Gastroesophageal sphincter (tissue), 4 donors: ENCODE data around the gene GNGT1. TPM values are rescaled to one million over a fixed set of nuclear protein-coding genes. Genes with fewer than 3 reads are reported as not detected.
A peak's percentile ranks its signal among the peaks of the same experiment; 100 is the strongest.

Experiments
- ATAC-seq: fragments of 150-250 bp; one replicate; pipeline ENCODE4 v1.9.1; 2016; ENCODE audit warnings: mild to moderate bottlenecking, moderate library complexity
- H3K27ac ChIP-seq, 4 donors: fragments of 200-600 bp; sonication (generic) in 3 of 4; 1 replicate in 3 of 4; 2 replicates in 1 of 4; pipeline ENCODE4 v1.5.1; 2016 to 2019
- H3K27me3 ChIP-seq: fragments of 200-600 bp; sonication (generic); one replicate; pipeline ENCODE4 v1.5.1; 2019
- H3K36me3 ChIP-seq, 2 donors: fragments of 200-600 bp; sonication (generic); one replicate each; pipeline ENCODE4 v1.5.1; 2019; ENCODE audit warnings: control low read depth in 1 of 2
- H3K4me1 ChIP-seq, 3 donors: fragments of 200-600 bp; sonication (generic); 1 replicate in 2 of 3; 2 replicates in 1 of 3; pipeline ENCODE4 v1.5.1; 2016 to 2019; ENCODE audit warnings: control low read depth in 2 of 3
- H3K4me3 ChIP-seq, 2 donors: fragments of 200-600 bp; sonication (generic); one replicate each; pipeline ENCODE4 v1.5.1; 2019; ENCODE audit warnings: mild to moderate bottlenecking in 1 of 2, moderate library complexity in 1 of 2
- H3K9me3 ChIP-seq, 3 donors: fragments of 200-600 bp; sonication (generic); one replicate each; pipeline ENCODE4 v1.5.1; 2017 to 2019; ENCODE audit warnings: control low read depth in 2 of 3
- CTCF ChIP-seq, 4 experiments: fragments of 200-600 bp in 2 of 4; fragments of 450-650 bp in 2 of 4; sonication (generic) in 1 of 4; IDR thresholded peaks; one replicate each; pipeline ENCODE4 v1.5.1; 2017 to 2019; ENCODE audit warnings: antibody characterized with exemption in 4 of 4, mild to moderate bottlenecking in 2 of 4, moderate library complexity in 2 of 4
- EP300 ChIP-seq: sonication (generic); formaldehyde crosslinking; IDR thresholded peaks from one replicate; pipeline ENCODE4 v1.6.1; 2017; ENCODE audit warnings: antibody characterized with exemption, mild to moderate bottlenecking
- POLR2A ChIP-seq, 2 donors: fragments of 450-650 bp; IDR thresholded peaks; one replicate each; pipeline ENCODE4 v1.6.1; 2017; ENCODE audit warnings: antibody characterized with exemption in 2 of 2, mild to moderate bottlenecking in 2 of 2, moderate library complexity in 1 of 2
- POLR2AphosphoS5 ChIP-seq: sonication (generic); formaldehyde crosslinking; IDR thresholded peaks from one replicate; pipeline ENCODE4 v1.6.1; 2017; ENCODE audit warnings: antibody characterized with exemption
- WGBS, 2 donors: methylation state at CpG; one replicate each; pipeline ENCODE4 v1.1.5; 2018; ENCODE audit warnings: low coverage in 1 of 2; 5-methylcytosine and 5-hydroxymethylcytosine counted together
- total RNA-seq, 4 donors: library from RNA; depleted of rRNA; stranded (reverse); fragments of >200 nt; gene quantifications; one replicate each; pipeline ENCODE4 v1.1.0, GENCODE V29; 2016

GNGT1 gene
- total RNA-seq, 4 donors from 2014 or later = not detected

- Histone ChIP-seq H3K4me3 (no peak overlapping the region), H3K4me1 (no peaks in the 10 kb centered on the region), H3K9me3 (no peaks in the 10 kb centered on the region), H3K27ac (no peak overlapping the region), H3K36me3 (no peaks in the 10 kb centered on the region), H3K27me3 (no peaks in the 10 kb centered on the region)
- 92% methylated on average over 1 of the region's 1 CpG; no CpG with 5 or more reads in 1 of the 2 donors for WGBS, 2 donors
- ATAC-seq = no peak
- TF ChIP-seq CTCF (IDR thresholded peaks at IDR 0.05) (no peak), POLR2A (IDR thresholded peaks at IDR 0.05) (no peak), EP300 (no peak), POLR2AphosphoS5 (no peak)
Measured at GRCh38 chr7:93937818-93938217, 31.5 kb downstream of the GNGT1 start.

- H3K4me3 ChIP-seq = no peak overlapping the region
- H3K27me3 ChIP-seq = no peaks in the 10 kb centered on the region
- no peaks in the 10 kb centered on the region for H3K9me3 ChIP-seq
- TF ChIP-seq EP300 = no peak
- TF ChIP-seq POLR2AphosphoS5 = no peak
- TF ChIP-seq POLR2A (IDR thresholded peaks at IDR 0.05) = no peak
- no peak for TF ChIP-seq CTCF (IDR thresholded peaks at IDR 0.05)
- no peaks in the 10 kb centered on the region for H3K4me1 ChIP-seq
- H3K36me3 ChIP-seq = no peaks in the 10 kb centered on the region
- no peak overlapping the region for H3K27ac ChIP-seq
- ATAC-seq = no peak
Measured at GRCh38 chr7:93938293-93938692, 31.9 kb downstream of the GNGT1 start.

- Histone ChIP-seq H3K27me3 (no peaks in the 10 kb centered on the region), H3K4me1 (no peaks in the 10 kb centered on the region), H3K27ac (no peak overlapping the region), H3K4me3 (no peak overlapping the region), H3K36me3 (no peaks in the 10 kb centered on the region), H3K9me3 (no peaks in the 10 kb centered on the region)
- 77 to 92% methylated on average over 2 of the region's 2 CpGs for WGBS, 2 donors
- no peak for TF ChIP-seq CTCF (IDR thresholded peaks at IDR 0.05)
- ATAC-seq = no peak
Measured at GRCh38 chr7:93941945-93942344, 35.6 kb downstream of the GNGT1 start.

GRCh38 chr7:93943816-93944540 is 37.6 kb downstream of the GNGT1 start:
- ATAC-seq = no peak
- 47 to 56% methylated on average over 4 of the region's 4 CpGs for WGBS, 2 donors
- Histone ChIP-seq H3K4me3 (no peak overlapping the region), H3K4me1 (no peaks in the 10 kb centered on the region), H3K27me3 (no peaks in the 10 kb centered on the region), H3K9me3 (no peaks in the 10 kb centered on the region), H3K27ac (no peak overlapping the region), H3K36me3 (no peaks in the 10 kb centered on the region)
- no peak for TF ChIP-seq POLR2A (IDR thresholded peaks at IDR 0.05)
- TF ChIP-seq CTCF (IDR thresholded peaks at IDR 0.05) = no peak
- no peak for TF ChIP-seq EP300
- no peak for TF ChIP-seq POLR2AphosphoS5

GRCh38 chr7:93944673-93945072 is 38.3 kb downstream of the GNGT1 start:
- Histone ChIP-seq H3K4me1 (no peaks in the 10 kb centered on the region), H3K27ac (no peak overlapping the region), H3K4me3 (no peak overlapping the region), H3K27me3 (no peaks in the 10 kb centered on the region), H3K9me3 (no peaks in the 10 kb centered on the region), H3K36me3 (no peaks in the 10 kb centered on the region)
- no peak for TF ChIP-seq POLR2A (IDR thresholded peaks at IDR 0.05)
- TF ChIP-seq CTCF (IDR thresholded peaks at IDR 0.05) = no peak
- TF ChIP-seq EP300 = no peak
- no peak for TF ChIP-seq POLR2AphosphoS5
- WGBS, 2 donors = 5 to 11% methylated on average over 1 of the region's 1 CpG
- ATAC-seq = peak; percentile 48
